Measurements from ENCODE around the gene ASGR2. TPM values are rescaled to one million over a fixed set of nuclear protein-coding genes. Genes with fewer than 3 reads are reported as not detected.

ASGR2 gene
- total RNA-seq, 1 experiment from 2014 or later, result 0.13 TPM

GRCh38 chr17:7095625-7096024, 19.0 kb downstream of the ASGR2 start:
- CTCF ChIA-PET, result no interaction called here

GRCh38 chr17:7094652-7095019, 20.0 kb downstream of the ASGR2 start:
- no peak overlapping the region for H3K27ac Mint-ChIP-seq

More at GRCh38 chr17:7095625-7096024, 19.0 kb downstream of the ASGR2 start:
- Mint-ChIP-seq H3K4me3 (no peak overlapping the region), H3K4me1 (peaks cover 10% of the 10 kb centered on the region; the same call in 1 of the 2 replicates), H3K9me3 (0 out of 2 replicates have a peak, but pooled peaks cover 4% of the 10 kb centered on the region), H3K27ac (no peak overlapping the region), H3K27me3 (ENCODE audit: low read depth) (peaks cover 12% of the 10 kb centered on the region), H3K36me3 (no peaks in the 10 kb centered on the region)
- POLR2A ChIA-PET, result no interaction called here
- TF ChIP-seq ATF3 (CRISPR knock-in tag; conservative IDR thresholded peaks at IDR 0.05) (no peak), ZNF232 (CRISPR knock-in tag; IDR thresholded peaks at IDR 0.05) (no peak), ELF4 (CRISPR knock-in tag; IDR thresholded peaks at IDR 0.05; ENCODE audit: low read depth) (no peak), RELA (CRISPR knock-in tag; IDR thresholded peaks at IDR 0.05; ENCODE audit: borderline replicate concordance) (no peak), CBFB (CRISPR knock-in tag; IDR thresholded peaks at IDR 0.05; ENCODE audit: low read depth) (no peak), TEAD4 (CRISPR knock-in tag; IDR thresholded peaks at IDR 0.05) (no peak), ATF1 (CRISPR knock-in tag; IDR thresholded peaks at IDR 0.05) (no peak), GRHL2 (CRISPR knock-in tag; IDR thresholded peaks at IDR 0.05; ENCODE audit: insufficient replicate concordance, severe bottlenecking) (no peak), E2F4 (CRISPR knock-in tag; IDR thresholded peaks at IDR 0.05; ENCODE audit: borderline replicate concordance, low read depth) (no peak), TEAD1 (CRISPR knock-in tag; IDR thresholded peaks at IDR 0.05) (no peak), USF1 (CRISPR knock-in tag; IDR thresholded peaks at IDR 0.05) (no peak), MXD4 (CRISPR knock-in tag; IDR thresholded peaks at IDR 0.05; ENCODE audit: borderline replicate concordance) (no peak), JAZF1 (CRISPR knock-in tag; IDR thresholded peaks at IDR 0.05) (no peak), CTCF (IDR thresholded peaks at IDR 0.05) (no peak), NR2C2 (CRISPR knock-in tag; IDR thresholded peaks at IDR 0.05) (no peak), ZNF219 (CRISPR knock-in tag; IDR thresholded peaks at IDR 0.05; ENCODE audit: borderline replicate concordance) (no peak), OVOL2 (CRISPR knock-in tag; IDR thresholded peaks at IDR 0.05; ENCODE audit: borderline replicate concordance) (no peak), NFATC4 (CRISPR knock-in tag; IDR thresholded peaks at IDR 0.05) (no peak), ETV6 (CRISPR knock-in tag; IDR thresholded peaks at IDR 0.05) (no peak)
- DNase-seq (ENCODE audit: low spot score) (no peak), ATAC-seq (no peak)

More at GRCh38 chr17:7094652-7095019, 20.0 kb downstream of the ASGR2 start:
- H3K27me3 Mint-ChIP-seq (ENCODE audit: low read depth), result peaks cover 6% of the 10 kb centered on the region
- DNase-seq (ENCODE audit: low spot score) (no peak), ATAC-seq (no peak)
- H3K4me1 Mint-ChIP-seq, result peaks cover 10% of the 10 kb centered on the region; the same call in 1 of the 2 replicates
- CTCF ChIA-PET, result interaction anchor here (0.5 kb wide), 1 partner anchor 34 kb away, joined by 3 read pairs; no protein-coding TSS in a partner anchor
- POLR2A ChIA-PET, result no interaction called here
- H3K36me3 Mint-ChIP-seq, result no peaks in the 10 kb centered on the region
- no peaks in the 10 kb centered on the region; the same call in 1 of the 2 replicates for H3K9me3 Mint-ChIP-seq
- TF ChIP-seq CDX4 (CRISPR knock-in tag; IDR thresholded peaks at IDR 0.05; ENCODE audit: borderline replicate concordance) (no peak), SOX15 (CRISPR knock-in tag; IDR thresholded peaks at IDR 0.05) (no peak), ZNF263 (CRISPR knock-in tag; IDR thresholded peaks at IDR 0.05; ENCODE audit: low read depth) (no peak), NFATC4 (CRISPR knock-in tag; IDR thresholded peaks at IDR 0.05) (no peak), PREB (CRISPR knock-in tag; IDR thresholded peaks at IDR 0.05; ENCODE audit: borderline replicate concordance) (no peak), SP1 (CRISPR knock-in tag; conservative IDR thresholded peaks at IDR 0.05) (no peak), ZNF416 (CRISPR knock-in tag; IDR thresholded peaks at IDR 0.05) (no peak), EMX1 (CRISPR knock-in tag; IDR thresholded peaks at IDR 0.05) (no peak)
- H3K4me3 Mint-ChIP-seq, result no peak overlapping the region

Measured in WTC11 (cell line).